Right cardiac atrium (tissue), 5 donors: ENCODE data around the gene EOLA1. TPM values are rescaled to one million over a fixed set of nuclear protein-coding genes. Genes with fewer than 3 reads are reported as not detected.
A peak's percentile ranks its signal among the peaks of the same experiment; 100 is the strongest.
"Not testable (repeated sequence)": the region's sequence is repeated elsewhere in the genome, so short reads cannot be mapped to it uniquely, and the experiment has no call there.

Experiments used
- ATAC-seq, 2 donors: fragments of 200-7000 bp; cut with Tn5 transposase; one replicate each; pipeline versions ENCODE4 v1.8.0 to v1.9.1; 2020; ENCODE audit warnings: moderate library complexity in 2 of 2, mild to moderate bottlenecking in 1 of 2
- DNase-seq, 3 donors: peaks; one replicate each; pipeline ENCODE4 v3.0.0-alpha.2; 2020
- H3K27ac ChIP-seq: one replicate; pipeline ENCODE4 v1.5.1; 2013; ENCODE audit warnings: mild to moderate bottlenecking, low read length, control low read depth, moderate library complexity
- H3K27me3 ChIP-seq: one replicate; pipeline ENCODE4 v1.6.1; 2013; ENCODE audit not compliant: control insufficient read depth, insufficient read depth
- H3K4me1 ChIP-seq: one replicate; pipeline ENCODE4 v1.6.1; 2013; ENCODE audit warnings: low read length; ENCODE audit not compliant: control insufficient read depth, insufficient read depth
- H3K4me3 ChIP-seq: one replicate; pipeline ENCODE4 v1.5.1; 2013; ENCODE audit warnings: low read length, control low read depth
- H3K9me3 ChIP-seq: one replicate; pipeline ENCODE4 v1.6.1; 2013; ENCODE audit warnings: low read length; ENCODE audit not compliant: control insufficient read depth
- WGBS: extraction: QIAGEN DNeasy Blood & Tissue Kit; methylation state at CpG from one replicate; pipeline ENCODE4 v1.1.7; 2013; 5-methylcytosine and 5-hydroxymethylcytosine counted together
- intact Hi-C, 4 donors: fragments of 100-400 bp; cut with DNase I; formaldehyde crosslinking; loops; one replicate each; pipeline versions ENCODE4 v1.11.0 to v1.14.0; 2022 to 2023
- polyA plus RNA-seq: library from polyadenylated mRNA; stranded (reverse); fragments of 200-250 nt; gene quantifications from one replicate; pipeline ENCODE4 v1.2.3, GENCODE V29; 2013
- total RNA-seq, 4 donors: library from RNA; stranded (reverse); fragmentation: NEBNext Ultra II Directional; extraction: Animal tissue kit (Norgen Biotek cat#: 25700); gene quantifications; one replicate each; pipeline ENCODE4 v1.2.1, GENCODE V29; 2021
- donor health status: healthy with polysubstance abuse.
- donor health status: DM: no; HTN: yes; CAD: no.
- donor health status: DM: no; HTN: no; CAD: no.
- donor health status: DM: no; HTN: yes; CAD: no; lungs with severe emphysema.
- donor health status: DM: yes; HTN: yes; CAD: no.

EOLA1 gene
- total and polyA plus RNA-seq, 5 donors = 23.8 to 29.6 (median 26.4) TPM

DNA sequence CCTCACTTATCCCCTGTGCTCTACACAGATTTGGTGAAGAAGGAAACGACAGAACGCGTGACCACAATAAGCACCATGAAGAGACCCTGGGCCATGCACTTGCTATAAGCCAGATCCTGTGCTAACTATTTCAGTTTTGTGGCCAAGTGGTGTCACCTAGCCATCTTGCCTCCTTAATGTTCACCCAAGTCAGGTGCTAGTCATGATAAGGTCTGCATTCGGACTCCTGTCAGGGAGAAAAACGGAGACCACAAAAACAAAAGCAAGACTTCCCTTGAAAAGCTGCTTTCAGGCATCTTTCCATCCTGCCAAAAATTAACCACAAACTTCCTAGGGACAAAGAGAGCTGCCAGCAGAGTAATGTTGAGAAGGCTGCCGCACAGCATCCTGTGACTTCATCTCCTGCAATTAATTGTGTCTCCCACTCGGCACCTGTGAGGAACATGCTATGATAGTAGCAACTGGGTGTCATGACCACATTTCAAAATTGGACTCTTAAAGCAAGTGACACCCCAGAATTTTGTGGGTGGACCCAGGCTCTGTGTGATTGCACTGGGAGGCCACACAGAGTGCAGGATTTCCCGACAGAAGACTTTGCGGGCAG is 26.9 kb upstream of the EOLA1 start:
- no peaks in the 10 kb centered on the region for H3K27me3 ChIP-seq
- DNase-seq (no peak), ATAC-seq (no peak)
- intact Hi-C loops = no loop called here
- H3K9me3 ChIP-seq = no peaks in the 10 kb centered on the region
- H3K4me3 ChIP-seq = no peak overlapping the region
- H3K27ac ChIP-seq = no peak overlapping the region
- H3K4me1 ChIP-seq = no peaks in the 10 kb centered on the region
- 60% methylated on average over 9 of the region's 9 CpGs for WGBS

DNA sequence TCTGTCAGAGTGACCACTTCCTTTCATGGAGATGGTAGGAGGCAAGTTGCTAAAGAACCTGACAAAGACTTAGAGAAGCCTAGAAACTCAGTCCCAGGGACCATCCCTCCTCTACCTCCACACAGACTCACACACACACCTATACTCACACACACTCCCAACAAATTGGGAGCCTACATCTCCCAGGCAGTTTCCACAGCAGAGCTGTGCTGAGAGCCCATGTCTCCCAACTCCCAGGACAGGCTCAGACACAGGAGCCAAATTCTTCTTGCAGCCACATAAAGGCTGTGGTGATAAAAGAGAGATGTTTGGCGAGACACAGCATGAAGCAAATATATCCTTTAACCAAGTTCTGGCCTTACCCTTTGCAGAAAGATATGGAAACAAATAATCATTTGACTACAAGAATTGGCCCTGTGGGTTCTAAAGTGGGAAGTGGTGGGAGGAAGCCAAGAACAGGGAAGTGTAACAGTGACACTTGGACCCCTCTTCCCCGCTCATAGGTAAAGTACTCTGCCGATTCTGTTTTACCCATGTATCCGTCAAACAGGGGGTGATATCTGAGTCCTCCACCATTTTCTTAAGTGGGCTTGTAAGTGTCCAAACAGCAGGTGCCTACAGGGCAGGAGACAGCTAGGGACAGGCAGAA is 24.7 kb upstream of the EOLA1 start:
- H3K9me3 ChIP-seq = no peaks in the 10 kb centered on the region
- DNase-seq (no peak), ATAC-seq (peak in 1 of 2 donors; percentile 33)
- no peaks in the 10 kb centered on the region for H3K4me1 ChIP-seq
- no peak overlapping the region for H3K27ac ChIP-seq
- intact Hi-C loops = no loop called here
- H3K4me3 ChIP-seq = no peak overlapping the region
- WGBS = 25% methylated on average over 4 of the region's 4 CpGs
- H3K27me3 ChIP-seq = no peaks in the 10 kb centered on the region

DNA sequence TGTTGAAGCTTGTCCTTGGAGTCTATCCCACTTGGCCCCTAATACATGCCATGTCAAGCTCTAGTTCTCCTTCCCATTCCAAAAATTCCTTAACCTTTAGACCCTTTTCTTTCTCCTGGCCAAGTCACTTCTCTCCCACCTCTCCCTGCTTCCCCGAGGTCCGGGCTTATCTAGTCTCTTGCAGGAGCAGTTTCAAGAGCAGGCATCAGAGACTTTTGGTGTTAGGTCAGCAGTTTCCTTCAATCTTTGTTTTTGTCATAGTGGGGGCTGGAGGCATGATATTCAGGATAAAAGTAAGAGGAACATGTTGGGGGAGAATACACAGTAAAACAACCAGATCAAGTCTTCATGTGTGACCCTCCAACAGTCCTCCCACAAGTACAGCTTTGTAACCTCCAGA is 24.2 kb upstream of the EOLA1 start:
- Histone ChIP-seq H3K9me3 (no peaks in the 10 kb centered on the region), H3K27ac (no peak overlapping the region), H3K4me1 (no peaks in the 10 kb centered on the region), H3K27me3 (no peaks in the 10 kb centered on the region), H3K4me3 (no peak overlapping the region)
- ATAC-seq (no peak), DNase-seq (no peak)
- WGBS = 19% methylated on average over 2 of the region's 2 CpGs
- intact Hi-C loops = no loop called here

DNA sequence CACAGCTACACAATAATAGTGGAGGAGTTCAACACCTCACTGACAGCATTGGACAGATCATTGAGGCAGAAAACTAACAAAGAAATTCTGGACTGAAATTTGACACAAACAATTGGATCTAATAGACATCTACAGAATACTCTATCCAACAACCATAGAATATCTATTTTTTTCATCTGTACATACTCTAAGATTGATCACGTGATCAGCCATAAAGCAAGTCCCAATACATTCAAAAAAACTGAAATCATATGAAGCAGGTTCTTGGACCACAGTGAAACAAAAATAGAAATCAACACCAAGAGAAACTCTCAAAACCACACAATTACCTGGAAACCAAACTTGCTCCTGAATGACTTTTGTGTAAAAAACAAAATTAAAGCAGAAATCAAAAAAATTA is 23.5 kb upstream of the EOLA1 start:
- ATAC-seq (no peak), DNase-seq (no peak)
- no peaks in the 10 kb centered on the region for H3K9me3 ChIP-seq
- intact Hi-C loops = no loop called here
- no peak overlapping the region for H3K4me3 ChIP-seq
- H3K27ac ChIP-seq = no peak overlapping the region
- H3K4me1 ChIP-seq = no peaks in the 10 kb centered on the region
- 94% methylated on average over 1 of the region's 1 CpG for WGBS
- no peaks in the 10 kb centered on the region for H3K27me3 ChIP-seq

DNA sequence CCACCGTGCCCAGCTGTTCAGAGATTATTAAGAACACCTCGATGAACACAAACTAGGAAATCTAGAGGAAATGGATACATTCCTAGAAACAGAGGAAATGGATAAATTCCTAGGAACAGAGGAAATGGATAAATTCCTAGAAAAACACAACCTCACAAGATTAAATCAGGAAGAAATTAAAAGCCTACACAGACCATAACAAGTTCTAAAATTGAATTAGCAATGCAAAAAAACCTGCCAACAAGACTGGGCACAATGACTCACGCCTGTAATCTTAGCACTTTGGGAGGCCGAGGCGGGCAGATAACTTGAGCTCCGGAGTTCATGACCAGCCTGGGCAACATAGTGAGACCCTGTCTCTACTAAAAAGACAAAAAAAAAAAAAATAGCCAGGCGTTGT is 22.6 kb upstream of the EOLA1 start:
- 56% methylated on average over 7 of the region's 7 CpGs for WGBS
- Histone ChIP-seq H3K4me3 (no peak overlapping the region), H3K27ac (no peak overlapping the region), H3K4me1 (no peaks in the 10 kb centered on the region), H3K27me3 (no peaks in the 10 kb centered on the region), H3K9me3 (no peaks in the 10 kb centered on the region)
- ATAC-seq (no peak), DNase-seq (no peak)
- intact Hi-C loops = no loop called here

DNA sequence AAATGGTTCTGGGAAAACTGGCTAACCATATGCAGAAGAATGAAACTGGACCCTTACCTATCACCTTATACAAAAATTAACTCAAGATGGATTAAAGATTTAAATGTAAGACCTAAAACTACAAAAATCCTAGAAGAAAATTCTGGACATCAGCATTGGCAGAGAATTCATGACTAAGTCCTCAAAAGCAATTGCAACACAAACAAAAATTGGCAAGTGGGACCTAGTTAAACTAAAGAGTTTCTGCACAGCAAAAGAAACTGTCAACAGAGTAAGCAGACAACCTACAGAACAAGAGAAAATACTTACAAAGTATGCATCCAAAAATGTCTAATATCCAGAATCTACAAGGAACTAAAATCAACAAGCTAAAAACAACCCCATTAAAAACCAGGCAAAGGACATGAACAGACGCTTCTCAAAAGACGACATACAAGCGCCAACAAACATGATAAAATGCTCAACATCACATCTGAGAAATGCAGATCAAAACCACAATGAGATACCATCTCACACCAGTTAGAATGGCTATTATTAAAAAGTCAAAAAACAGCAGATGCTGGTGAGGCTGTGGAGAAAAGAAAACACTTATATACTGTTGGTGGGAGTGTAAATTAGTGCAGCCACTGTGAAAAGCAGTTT is 20.1 kb upstream of the EOLA1 start:
- intact Hi-C loops, H3K27ac ChIP-seq: not testable (repeated sequence)
- 38% methylated on average over 3 of the region's 3 CpGs for WGBS

DNA sequence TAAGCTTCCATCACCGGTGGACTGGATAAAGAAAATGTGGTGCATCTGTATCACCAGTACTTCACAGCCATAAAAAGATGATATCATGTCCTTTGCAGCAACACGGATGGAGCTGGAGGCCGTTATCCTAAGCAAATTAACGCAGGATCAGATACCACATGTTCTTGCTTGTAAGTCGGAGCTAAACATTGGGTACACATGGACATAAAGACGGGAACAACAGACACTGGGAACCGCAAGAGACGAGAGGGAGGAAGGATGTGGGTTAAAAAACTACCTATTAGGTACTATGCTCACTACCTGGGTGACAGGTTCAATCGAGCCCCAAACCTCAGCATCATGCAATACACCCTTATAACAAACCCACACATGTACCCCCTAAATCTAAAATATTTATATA is 19.4 kb upstream of the EOLA1 start:
- intact Hi-C loops = no loop called here
- DNase-seq (no peak), ATAC-seq (no peak)
- Histone ChIP-seq H3K27ac (no peak overlapping the region), H3K27me3 (no peaks in the 10 kb centered on the region), H3K4me1 (peaks cover 4% of the 10 kb centered on the region), H3K4me3 (no peak overlapping the region), H3K9me3 (no peaks in the 10 kb centered on the region)
- WGBS = 71% methylated on average over 9 of the region's 9 CpGs

More for the DNA sequence above, 20.1 kb upstream of the EOLA1 start:
- DNase-seq, H3K27me3 ChIP-seq, H3K4me1 ChIP-seq, ATAC-seq, H3K4me3 ChIP-seq, H3K9me3 ChIP-seq: not testable (repeated sequence)

DNA sequence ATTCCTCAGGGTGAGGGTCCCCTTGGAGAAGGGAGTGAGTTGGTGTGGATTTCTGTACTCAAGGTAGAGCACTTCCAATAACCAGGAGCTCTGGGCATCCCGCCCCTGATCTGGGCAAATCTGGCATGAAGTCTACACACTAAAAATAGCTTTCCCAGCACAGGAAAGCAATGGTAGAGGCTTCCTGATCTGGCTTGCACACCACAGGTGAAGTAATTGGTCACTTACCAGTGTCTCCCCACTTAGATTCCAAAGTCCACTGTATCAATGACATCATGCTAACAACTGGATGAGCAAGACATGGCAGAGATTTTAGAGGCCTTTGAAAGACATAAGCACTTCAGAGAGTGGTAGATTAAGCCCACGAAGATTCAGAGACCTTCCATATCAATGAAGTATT is 17.9 kb upstream of the EOLA1 start:
- H3K4me1 ChIP-seq = peaks cover 4% of the 10 kb centered on the region
- ATAC-seq (no peak), DNase-seq (peak in 1 of 3 donors; percentile 42)
- H3K27ac ChIP-seq = no peak overlapping the region
- intact Hi-C loops = no loop called here
- H3K9me3 ChIP-seq = no peaks in the 10 kb centered on the region
- H3K27me3 ChIP-seq = no peaks in the 10 kb centered on the region
- 70% methylated on average over 2 of the region's 2 CpGs for WGBS
- H3K4me3 ChIP-seq = no peak overlapping the region

DNA sequence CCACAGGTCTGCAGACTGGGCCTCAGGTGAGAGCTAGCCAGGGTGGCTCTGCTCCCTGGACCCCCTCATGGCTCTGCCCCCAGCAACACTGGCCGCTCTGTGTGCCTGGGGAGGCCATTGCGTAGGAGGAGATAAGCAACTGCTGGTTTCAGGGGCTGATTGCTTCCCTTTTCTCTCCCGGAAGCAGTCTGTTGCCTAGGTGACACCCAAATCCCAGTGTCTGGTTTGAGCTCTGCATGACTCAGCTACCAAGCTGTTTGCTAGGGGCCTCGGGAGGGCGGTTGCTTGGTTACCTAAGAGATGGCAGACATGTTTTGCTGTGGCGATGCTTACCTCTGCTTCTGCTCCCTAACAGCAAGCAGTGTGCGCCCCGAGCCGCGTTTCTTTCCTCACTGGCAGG is 15.4 kb upstream of the EOLA1 start:
- ATAC-seq (peak; percentile 60 to 85), DNase-seq (peak in 2 of 3 donors; percentile 60 to 75)
- H3K27ac ChIP-seq, H3K27me3 ChIP-seq, H3K4me3 ChIP-seq, intact Hi-C loops, H3K4me1 ChIP-seq, H3K9me3 ChIP-seq: not testable (repeated sequence)
- WGBS = 8% methylated on average over 5 of the region's 10 CpGs

DNA sequence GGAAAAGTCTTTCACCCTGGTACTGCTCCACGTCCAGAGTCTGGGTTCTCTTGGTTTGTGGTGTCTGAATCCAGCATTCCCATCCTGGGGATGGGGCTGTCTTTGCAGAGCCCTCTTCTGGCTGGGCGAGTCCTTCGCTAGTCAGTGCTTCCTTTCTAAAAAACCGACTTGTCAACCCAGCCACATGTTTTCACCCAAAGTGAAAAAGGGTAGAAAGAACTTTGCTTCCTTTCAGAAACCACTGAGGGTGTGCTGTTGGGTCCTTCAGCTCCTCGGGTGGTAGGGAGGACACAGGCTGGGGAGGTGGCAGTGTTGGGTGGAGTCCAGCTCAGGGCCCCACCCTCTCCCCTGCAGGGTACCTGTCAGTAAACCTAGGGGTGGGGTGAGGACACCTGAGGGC is 14.9 kb upstream of the EOLA1 start:
- H3K4me3 ChIP-seq, H3K9me3 ChIP-seq, H3K27me3 ChIP-seq, intact Hi-C loops, H3K4me1 ChIP-seq: not testable (repeated sequence)
- H3K27ac ChIP-seq = peak overlapping the region; percentile 67
- WGBS = 41% methylated on average over 5 of the region's 5 CpGs
- ATAC-seq = peak; percentile 15 to 24
- peak in 1 of 3 donors; percentile 33 for DNase-seq

DNA sequence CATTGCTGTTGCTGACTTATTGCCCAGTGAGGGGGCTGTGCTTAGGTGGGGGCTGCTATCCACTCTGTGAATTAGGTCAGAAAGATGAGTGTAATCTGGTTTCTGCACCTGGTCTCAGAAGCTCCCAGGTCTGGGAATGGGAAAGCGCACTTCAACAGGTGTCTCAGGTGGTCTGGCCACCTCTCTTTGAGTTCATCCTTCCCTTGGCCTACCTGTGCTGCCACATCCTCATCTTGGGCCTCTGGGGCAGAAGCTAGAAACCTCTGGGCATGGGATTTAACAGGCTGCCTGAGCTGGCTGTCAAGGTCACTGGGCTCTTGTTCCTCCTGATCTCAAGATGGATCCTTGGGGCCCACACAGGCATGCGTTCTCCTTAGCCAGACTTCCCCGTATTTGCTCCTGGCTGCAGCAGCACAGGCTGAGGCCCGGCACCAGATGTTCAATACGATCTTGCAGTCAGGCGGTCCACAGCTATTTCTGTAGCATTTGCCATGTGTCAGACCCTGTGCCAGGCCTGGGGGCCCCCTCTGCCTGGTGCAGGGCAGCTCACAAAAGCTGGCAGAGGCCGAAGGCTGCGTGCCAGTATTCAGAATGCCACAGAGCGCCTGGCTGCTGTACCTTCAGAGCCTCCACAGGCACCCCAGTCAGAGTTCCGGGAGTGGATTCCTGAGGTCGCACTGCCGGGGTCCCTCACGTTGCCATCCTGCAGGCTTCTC is 14.3 kb upstream of the EOLA1 start:
- WGBS = 54% methylated on average over 8 of the region's 13 CpGs
- peak; percentile 51 to 72 for ATAC-seq

More for the DNA sequence above, 14.3 kb upstream of the EOLA1 start:
- H3K4me1 ChIP-seq, H3K27me3 ChIP-seq, intact Hi-C loops, H3K4me3 ChIP-seq, DNase-seq, H3K9me3 ChIP-seq: not testable (repeated sequence)
- H3K27ac ChIP-seq = peak overlapping the region; percentile 67
